ENCODE results near the gene ABCB8. TPM values are rescaled to one million over a fixed set of nuclear protein-coding genes. Genes with fewer than 3 reads are reported as not detected.

The ABCB8 gene
- total and polyA plus RNA-seq, 2 donors (not counting 1 experiment from before 2014, with no cell fraction given): 41.4 to 69.7 TPM

GRCh38 chr7:150979713-150980390, 48.4 kb upstream of the ABCB8 start:
- Mint-ChIP-seq H3K9me3 (ENCODE audit: insufficient read depth) (no peaks in the 10 kb centered on the region), H3K4me3 (peak overlapping the region; percentile 29), H3K27me3 (peaks cover 51% of the 10 kb centered on the region), H3K27ac (peak overlapping the region; percentile 41), H3K4me1 (peaks cover 25% of the 10 kb centered on the region)
- WGBS (ENCODE audit: insufficient coverage): 66% methylated on average over 6 of the region's 7 CpGs
- H2AFZ ChIP-seq (ENCODE audit: insufficient read depth, low read depth, low read length, poor library complexity, severe bottlenecking): no peak overlapping the region
- no peak overlapping the region for H3K27ac ChIP-seq (ENCODE audit: low read length in 2 of 2)
- H3K9me3 ChIP-seq (ENCODE audit: control extremely low read depth in 1 of 3, control insufficient read depth in 2 of 3, insufficient read depth in 1 of 3, low read length in 2 of 3): peaks cover 0 to 22% (median 0%) of the 10 kb centered on the region in 3 donors
- H4K20me1 ChIP-seq (ENCODE audit: control insufficient read depth, insufficient read depth, low read length, poor library complexity, severe bottlenecking): no peaks in the 10 kb centered on the region
- no peak overlapping the region for H3K9ac ChIP-seq (ENCODE audit: low read length)
- TF ChIP-seq CTCF (IDR thresholded peaks at IDR 0.05) (no peak), EZH2 (IDR thresholded peaks at IDR 0.05; ENCODE audit: borderline replicate concordance, insufficient read depth, low read depth, low read length, poor library complexity, severe bottlenecking) (no peak)
- ChIA-PET CTCF (interaction anchor here (0.9 to 1.8 kb wide), 3 partner anchors 17 to 39 kb away, joined by 3 to 7 read pairs (median 5); no protein-coding TSS in a partner anchor), POLR2A (no interaction called here)
- H3K27me3 ChIP-seq (replicated peaks in 1 of 4; ENCODE audit: control extremely low read depth in 1 of 4, control insufficient read depth in 3 of 4, insufficient read depth in 4 of 4, low read length in 3 of 4): peaks cover 0 to 61% (median 35%) of the 10 kb centered on the region in 4 experiments
- intact Hi-C loops (cut with micrococcal nuclease): loop anchor here (5.0 to 10.0 kb wide), 2 partner anchors 102 to 205 kb away; partner anchors contain the start of genes FASTK and TMUB1
- H3K79me2 ChIP-seq (ENCODE audit: control insufficient read depth, insufficient read depth, low read length): no peaks in the 10 kb centered on the region
- H3K4me2 ChIP-seq (replicated peaks; ENCODE audit: low read depth, low read length, poor library complexity, severe bottlenecking): no peak overlapping the region
- no peaks in the 10 kb centered on the region for H3K36me3 ChIP-seq (replicated peaks in 1 of 2; ENCODE audit: control extremely low read depth in 1 of 2, control insufficient read depth in 1 of 2, extremely low read depth in 1 of 2, insufficient read depth in 2 of 2, low read length in 1 of 2)
- DNase-seq (no peak), ATAC-seq (ENCODE audit: low read depth) (no peak)
- H3K4me3 ChIP-seq (ENCODE audit: control extremely low read depth in 1 of 5, extremely low read depth in 1 of 5, insufficient read depth in 1 of 5, low read depth in 2 of 5, low read length in 4 of 5): no peak overlapping the region
- H3K4me1 ChIP-seq (ENCODE audit: control insufficient read depth in 2 of 2, insufficient read depth in 2 of 2, low read length in 2 of 2): peaks cover 25 to 34% of the 10 kb centered on the region in 2 donors

GRCh38 chr7:150980663-150981062, 47.6 kb upstream of the ABCB8 start:
- TF ChIP-seq CTCF (IDR thresholded peaks at IDR 0.05) (no peak), EZH2 (IDR thresholded peaks at IDR 0.05; ENCODE audit: borderline replicate concordance, insufficient read depth, low read depth, low read length, poor library complexity, severe bottlenecking) (no peak)
- Mint-ChIP-seq H3K9me3 (ENCODE audit: insufficient read depth) (no peaks in the 10 kb centered on the region), H3K27ac (no peak overlapping the region), H3K4me3 (no peak overlapping the region), H3K27me3 (peaks cover 53% of the 10 kb centered on the region), H3K4me1 (peaks cover 20% of the 10 kb centered on the region)
- Histone ChIP-seq H3K36me3 (replicated peaks in 1 of 2; ENCODE audit: control extremely low read depth in 1 of 2, control insufficient read depth in 1 of 2, extremely low read depth in 1 of 2, insufficient read depth in 2 of 2, low read length in 1 of 2) (no peaks in the 10 kb centered on the region), H3K79me2 (ENCODE audit: control insufficient read depth, insufficient read depth, low read length) (no peaks in the 10 kb centered on the region), H4K20me1 (ENCODE audit: control insufficient read depth, insufficient read depth, low read length, poor library complexity, severe bottlenecking) (no peaks in the 10 kb centered on the region), H3K4me3 (ENCODE audit: control extremely low read depth in 1 of 5, extremely low read depth in 1 of 5, insufficient read depth in 1 of 5, low read depth in 2 of 5, low read length in 4 of 5) (no peak overlapping the region), H3K27ac (ENCODE audit: low read length in 2 of 2) (no peak overlapping the region), H3K9me3 (ENCODE audit: control extremely low read depth in 1 of 3, control insufficient read depth in 2 of 3, insufficient read depth in 1 of 3, low read length in 2 of 3) (peaks cover 0 to 22% (median 0%) of the 10 kb centered on the region in 3 donors), H2AFZ (ENCODE audit: insufficient read depth, low read depth, low read length, poor library complexity, severe bottlenecking) (no peak overlapping the region), H3K4me1 (ENCODE audit: control insufficient read depth in 2 of 2, insufficient read depth in 2 of 2, low read length in 2 of 2) (peaks cover 19 to 28% of the 10 kb centered on the region in 2 donors), H3K9ac (ENCODE audit: low read length) (no peak overlapping the region), H3K27me3 (replicated peaks in 1 of 4; ENCODE audit: control extremely low read depth in 1 of 4, control insufficient read depth in 3 of 4, insufficient read depth in 4 of 4, low read length in 3 of 4) (peaks cover 0 to 58% (median 30%) of the 10 kb centered on the region in 4 experiments), H3K4me2 (replicated peaks; ENCODE audit: low read depth, low read length, poor library complexity, severe bottlenecking) (no peak overlapping the region)
- ChIA-PET CTCF (interaction anchor here (0.6 to 1.8 kb wide), 4 partner anchors 18 to 1697 kb away, joined by 3 to 7 read pairs (median 5); no protein-coding TSS in a partner anchor), POLR2A (no interaction called here)
- ATAC-seq (ENCODE audit: low read depth) (no peak), DNase-seq (no peak)
- intact Hi-C loops (cut with micrococcal nuclease): loop anchor here (10.0 kb wide), 1 partner anchor 206 kb away; no protein-coding TSS in a partner anchor
- WGBS (ENCODE audit: insufficient coverage): 86% methylated on average over 1 of the region's 2 CpGs
